HG03469 (cell line): ENCODE results near the gene C19orf25.

Experiments used
- ATAC-seq: cut with Tn5 transposase; IDR thresholded peaks from one replicate; pipeline ENCODE4 v1.9.1; 2021; ENCODE audit warnings: mild to moderate bottlenecking, moderate library complexity, moderate number of reproducible peaks; ENCODE audit not compliant: unreplicated experiment

The C19orf25 gene

DNA sequence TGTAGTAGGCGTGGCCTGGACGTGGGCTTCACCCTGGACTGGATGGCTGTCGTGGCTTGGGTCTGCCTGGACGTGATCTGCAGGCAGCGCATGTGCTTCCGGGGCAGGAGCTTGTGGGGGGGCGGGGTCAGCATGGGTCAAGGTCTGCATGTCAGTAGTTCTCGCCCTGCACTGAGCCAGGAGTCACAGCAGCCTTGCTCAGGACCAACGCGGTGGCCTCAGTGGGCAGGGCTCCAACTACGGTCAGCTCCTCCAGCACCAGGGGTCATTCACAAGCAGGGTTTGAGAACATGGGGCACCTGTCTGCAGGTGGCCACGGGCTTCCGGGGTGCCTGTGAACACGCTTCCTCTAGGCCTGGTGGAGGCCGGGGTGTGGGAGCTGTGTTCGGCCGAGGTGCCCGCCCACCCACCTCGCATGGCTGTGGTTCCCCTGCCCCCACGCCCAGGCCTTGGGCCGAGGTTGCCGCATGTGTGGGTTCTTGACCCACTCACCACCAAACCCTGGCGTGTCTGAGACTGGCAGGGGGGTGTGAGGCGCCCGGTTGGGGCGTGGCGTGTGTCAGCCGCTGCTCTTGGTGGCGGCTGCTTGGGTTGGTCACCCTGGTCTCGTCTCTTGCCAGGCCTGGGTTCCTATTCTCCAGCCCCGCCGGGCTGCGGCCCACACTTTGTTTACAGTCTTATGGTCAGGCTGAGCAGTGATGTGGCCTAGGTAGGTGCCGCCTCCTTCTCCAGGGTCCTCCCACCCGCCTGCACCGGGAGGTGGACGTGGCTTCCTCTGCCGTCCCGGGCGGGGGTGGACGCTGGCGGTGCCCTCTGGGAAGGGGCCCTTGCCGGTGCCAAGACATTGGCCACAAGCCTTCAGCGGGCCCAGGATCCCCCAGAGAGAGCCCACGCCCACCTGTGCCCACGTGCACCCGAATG is 45.6 kb downstream of the C19orf25 start:
- no peak for ATAC-seq

DNA sequence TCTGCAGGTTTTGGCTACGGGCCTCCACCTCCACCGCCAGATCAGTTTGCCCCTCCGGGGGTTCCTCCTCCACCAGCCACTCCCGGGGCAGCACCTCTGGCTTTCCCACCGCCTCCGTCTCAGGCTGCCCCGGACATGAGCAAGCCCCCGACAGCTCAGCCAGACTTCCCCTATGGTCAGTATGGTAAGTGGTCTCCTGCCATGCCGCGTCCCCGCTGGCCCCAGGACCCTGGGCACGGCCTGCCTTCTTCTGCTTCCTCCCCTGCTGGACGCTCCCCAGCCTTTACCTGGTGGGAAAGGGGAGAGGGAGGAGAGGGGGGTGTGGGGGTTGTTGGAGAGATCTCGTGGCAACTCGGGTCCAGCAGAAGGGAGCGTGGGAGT is 46.5 kb downstream of the C19orf25 start:
- no peak for ATAC-seq

DNA sequence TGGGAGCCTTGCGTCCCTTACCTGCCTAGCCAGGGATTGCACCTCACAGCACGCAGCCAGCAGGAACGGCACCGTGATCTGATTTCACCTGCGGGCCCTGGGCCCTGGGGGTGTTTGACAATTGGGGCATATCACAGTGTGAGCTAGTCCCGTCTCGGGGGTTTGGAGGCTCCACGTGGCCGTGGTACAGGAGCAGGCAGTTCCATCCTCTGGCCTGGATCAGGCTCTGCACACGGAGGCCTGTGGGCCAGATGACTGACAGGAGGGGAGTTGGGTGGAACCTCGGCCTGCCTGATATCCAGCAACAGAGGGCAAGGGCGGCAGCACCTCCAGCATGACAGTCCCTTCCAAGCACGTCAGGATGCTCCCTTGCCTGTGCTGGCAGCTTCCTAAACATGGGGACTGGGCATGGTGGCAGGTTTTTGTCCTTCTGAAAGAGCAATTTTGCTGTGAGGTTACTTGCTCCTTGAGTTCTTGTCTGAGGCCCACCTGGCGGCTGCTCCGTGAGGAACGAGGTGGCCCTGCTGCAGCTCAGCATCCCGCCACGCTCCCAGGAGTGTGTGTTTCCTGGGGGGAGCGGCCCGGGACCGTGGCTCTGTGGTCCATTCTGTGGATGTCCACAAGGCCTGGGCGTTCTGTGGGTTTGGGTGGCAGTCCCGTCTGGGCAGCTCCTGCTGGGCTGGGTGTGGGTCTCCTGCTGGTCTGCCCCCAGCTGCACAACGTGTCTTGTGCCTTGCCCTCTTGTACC is 47.1 kb downstream of the C19orf25 start:
- no peak for ATAC-seq

DNA sequence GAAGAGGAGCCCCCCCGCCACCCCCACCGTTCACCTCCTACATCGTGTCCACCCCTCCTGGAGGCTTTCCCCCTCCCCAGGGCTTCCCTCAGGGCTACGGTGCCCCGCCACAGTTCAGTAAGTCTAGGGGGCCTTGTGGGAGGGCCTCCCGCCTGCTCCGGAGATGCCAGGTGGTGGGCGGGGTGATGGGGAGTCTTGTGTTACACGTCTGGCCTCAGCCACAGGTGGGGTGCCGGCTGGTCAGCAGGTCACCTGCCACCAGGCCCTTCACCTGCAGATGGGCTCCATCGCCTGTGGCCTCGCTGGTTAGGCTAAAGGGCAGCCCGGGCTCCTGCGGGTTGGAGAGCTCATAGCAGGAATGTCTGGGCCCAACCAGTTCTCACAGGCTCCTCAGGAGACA is 48.8 kb downstream of the C19orf25 start:
- ATAC-seq, result no peak

DNA sequence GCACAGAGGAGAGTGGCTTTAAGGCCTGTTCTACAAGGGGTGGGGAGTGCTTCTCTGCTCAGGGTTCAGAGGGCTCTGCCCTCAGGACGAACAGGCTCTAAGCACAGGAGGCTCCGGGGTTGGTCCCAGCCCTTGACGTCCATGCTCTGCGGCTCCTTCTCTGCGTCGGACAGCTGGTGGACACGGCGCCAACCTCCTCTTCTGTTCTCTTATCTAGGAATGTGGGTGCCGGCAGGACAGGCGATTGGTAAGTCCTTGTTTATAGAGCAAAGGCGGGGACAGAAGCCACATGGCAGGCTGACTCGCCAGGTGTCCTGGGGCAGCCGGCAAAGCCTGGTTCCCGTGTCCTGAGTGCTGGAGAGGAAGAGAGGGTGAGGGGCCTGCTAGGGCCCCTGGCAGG is 49.3 kb downstream of the C19orf25 start:
- no peak for ATAC-seq

DNA sequence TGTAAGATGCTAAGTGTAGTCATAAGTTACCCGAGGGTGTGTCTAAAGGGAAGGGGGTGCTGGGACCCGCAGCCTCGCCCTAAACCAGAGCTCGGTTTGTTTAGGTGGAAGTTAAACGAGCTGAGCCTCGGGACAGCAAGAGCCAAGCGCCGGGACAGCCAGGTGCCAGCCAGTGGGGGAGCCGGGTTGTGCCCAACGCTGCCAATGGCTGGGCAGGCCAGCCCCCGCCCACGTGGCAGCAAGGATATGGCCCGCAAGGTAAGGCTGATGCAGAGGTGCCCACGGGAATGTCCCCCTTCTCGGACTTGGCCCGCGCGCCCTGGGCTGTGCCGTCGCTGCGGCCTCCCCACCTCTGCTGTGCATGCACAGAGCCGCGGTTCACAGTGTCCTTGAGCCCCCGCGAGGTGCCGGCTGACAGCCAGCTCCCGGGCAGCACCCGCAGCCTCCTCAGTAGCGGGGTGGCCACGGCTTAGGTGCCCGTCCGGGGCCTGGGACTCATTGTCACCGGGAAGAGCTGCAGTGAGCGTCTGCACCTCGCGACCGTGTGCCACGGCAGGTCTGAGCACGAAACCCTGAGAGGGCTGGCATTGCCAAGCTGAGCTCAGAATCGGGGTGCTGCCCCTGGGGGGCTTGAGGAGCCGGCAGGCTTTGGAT is 50.1 kb downstream of the C19orf25 start:
- ATAC-seq, result no peak

DNA sequence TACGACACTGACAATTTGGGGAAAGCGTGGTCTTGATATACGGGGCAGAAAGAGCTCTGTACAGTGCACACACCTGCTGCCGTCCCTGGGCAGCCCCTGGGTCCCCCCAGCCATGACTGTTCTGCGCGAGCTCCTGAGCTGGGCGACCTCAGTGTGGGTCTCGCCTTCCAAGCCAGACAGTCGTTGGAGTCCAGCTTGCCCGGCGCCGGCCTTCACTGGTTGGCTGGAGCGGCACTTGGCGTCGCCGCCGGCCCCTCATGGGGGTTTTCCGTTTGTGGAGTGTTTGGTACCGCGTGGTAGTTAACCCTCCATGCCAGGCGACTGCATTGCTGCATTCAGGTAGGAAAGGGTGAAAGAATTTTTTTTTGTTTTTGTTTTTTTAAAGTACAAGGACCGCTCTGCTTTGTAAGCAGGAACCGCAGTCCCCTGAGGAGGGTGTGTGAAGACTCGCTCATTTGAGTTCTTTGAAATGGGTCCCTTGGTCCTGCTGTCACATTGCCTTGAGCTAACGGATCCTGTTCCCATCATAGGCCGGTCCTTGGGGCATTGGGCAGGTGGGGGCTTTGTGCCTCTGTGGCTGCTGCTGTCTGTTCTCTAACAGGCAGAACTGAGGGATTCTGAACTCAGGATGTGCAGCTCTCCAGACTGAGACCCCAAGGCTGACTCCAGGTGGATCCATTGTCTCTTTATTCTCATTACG is 51.6 kb downstream of the C19orf25 start:
- no peak for ATAC-seq

DNA sequence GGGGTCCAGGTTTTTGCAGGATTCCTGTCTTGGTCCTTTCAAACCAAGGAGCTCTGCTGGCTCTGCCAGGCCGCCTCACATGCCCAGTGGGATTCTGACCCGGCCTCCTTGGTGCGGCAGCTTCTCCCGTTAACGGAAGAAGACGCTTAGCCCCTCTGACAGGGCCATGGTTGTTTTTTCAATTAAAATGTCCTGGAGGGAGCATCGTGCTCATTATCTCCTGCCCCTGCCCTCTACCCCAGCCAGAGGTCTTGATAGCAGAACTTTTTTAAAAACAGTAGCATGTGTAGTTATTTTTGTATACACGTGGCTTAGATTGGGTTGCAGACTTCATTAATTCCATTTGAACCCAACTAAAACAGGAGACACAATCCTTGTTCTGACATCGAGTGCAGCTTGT is 52.3 kb downstream of the C19orf25 start:
- no peak for ATAC-seq

DNA sequence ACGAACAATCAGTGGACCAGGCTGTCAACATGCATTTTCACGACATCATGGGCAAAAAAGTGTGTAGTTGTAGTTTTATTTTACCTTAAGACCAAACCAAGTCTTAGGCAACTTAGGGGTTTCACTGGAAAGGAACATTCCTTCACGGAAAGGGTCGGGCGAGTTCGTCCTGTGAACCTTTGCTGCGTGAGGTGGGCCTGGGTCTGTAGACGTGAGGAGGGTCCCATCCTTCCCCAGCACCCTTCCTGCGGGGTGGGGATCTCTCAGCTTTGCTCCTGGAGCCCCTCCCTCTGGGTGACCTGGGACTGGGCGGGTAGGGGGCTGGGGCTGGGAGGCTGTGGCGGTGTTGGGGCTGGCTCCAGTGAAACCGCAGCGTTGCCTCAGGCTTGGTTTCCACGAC is 53.1 kb downstream of the C19orf25 start:
- no peak for ATAC-seq

DNA sequence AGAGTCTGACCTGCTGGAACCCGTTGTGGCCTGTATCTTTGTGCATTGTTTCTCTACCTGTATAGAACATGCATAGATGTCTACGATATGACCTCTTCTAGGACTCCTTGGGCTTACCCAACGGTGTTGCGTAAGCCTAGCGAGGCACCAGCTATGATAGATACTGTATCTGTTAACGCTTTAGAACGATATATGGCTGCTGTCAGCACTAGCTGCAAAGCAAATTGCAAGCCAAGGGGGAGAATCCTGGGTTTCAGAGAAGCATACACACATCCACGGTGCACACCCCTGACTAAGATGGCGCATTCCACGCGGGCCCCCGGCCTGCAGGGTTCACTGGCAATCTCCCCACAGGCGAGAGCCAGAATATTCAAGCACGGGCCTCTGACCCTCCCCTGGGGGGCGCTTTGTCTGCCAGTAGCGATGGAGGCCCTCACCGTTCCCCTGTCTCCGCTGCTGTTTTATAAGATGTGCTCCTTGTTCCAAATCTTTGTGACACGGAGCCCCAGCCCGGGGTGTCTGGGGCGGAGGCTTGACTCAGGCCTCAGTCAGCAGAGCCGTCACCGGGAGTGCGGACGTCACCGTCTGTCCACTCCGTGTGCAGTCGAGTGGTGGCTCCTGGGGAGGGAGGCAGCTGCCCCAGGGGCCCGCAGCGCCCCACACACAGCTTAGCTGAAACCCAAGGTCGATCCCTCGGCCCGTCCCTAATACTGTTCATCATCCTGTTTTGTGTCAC is 53.7 kb downstream of the C19orf25 start:
- no peak for ATAC-seq

DNA sequence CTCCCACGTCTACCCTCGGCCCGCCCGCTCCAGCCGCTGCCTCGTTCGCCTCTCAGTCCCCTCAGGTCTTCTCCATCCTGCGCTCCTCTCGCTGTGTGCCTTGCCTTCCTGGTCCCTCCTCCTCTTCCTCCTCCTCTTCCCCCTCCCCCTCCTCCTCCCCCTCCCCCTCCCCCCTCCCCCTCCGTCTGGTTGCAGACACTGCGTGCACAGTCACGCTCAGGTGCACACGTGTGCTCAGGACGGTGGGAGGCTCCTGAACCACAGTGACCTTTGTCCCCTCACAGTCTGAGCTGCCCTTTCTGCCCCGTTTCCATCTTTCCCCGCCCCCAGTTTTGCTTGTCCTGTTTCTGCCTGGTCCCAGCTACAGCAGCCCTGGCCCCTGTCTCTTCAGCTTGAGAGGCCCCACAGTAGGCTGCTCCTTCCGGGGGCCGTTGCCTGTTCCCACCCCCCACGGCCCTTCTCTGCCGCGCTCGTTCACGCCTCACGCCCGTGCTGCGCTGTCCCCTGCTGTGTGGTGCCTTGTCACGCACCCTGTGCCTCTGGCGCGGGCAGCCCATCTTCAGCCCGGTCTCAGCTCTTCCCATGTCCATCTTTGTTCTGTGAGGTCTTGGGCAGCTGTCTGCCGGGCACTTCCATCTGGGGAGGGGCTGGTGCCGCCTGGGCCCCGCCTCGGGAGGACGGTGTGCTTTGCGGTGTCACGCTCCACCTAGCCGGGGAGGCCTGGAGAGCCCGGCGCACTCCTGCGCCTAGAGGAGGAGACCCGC is 54.6 kb downstream of the C19orf25 start:
- no peak for ATAC-seq

DNA sequence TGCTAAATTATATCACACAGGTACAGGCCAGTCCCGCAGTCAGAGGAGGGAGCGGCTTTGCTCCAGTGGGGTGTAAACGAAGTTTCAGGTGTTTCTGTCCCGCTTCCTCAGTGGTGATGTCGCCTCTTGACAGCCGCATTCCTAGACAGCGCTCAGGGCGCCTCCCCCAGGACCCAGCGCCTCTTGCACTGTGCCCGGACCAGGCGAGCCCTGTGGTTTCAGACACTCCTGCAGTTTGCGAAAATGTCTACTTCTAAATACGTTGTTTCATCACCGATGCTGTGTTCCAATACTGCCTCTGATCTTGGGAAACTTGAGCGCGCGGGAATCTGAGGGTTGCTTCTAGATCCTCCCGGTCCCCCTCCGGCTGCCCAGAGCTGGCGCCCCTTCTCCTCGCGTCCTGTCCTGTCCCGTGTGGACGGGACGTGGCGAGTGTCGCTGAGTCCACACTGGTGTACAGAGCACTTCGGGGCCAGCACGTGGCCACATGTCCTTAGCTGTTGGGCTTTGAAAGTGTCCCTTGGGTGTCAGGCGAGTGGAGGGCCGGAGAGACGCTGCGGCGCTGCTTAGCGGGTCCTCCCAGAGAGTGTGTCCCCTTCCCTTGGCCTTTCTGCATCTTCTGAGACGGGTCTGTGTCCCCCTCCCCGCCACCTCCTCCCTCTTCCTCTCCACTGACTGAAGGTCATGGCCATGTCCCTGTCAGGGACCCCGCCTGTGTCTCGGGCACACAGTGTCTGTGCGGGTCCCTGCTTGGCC is 55.4 kb downstream of the C19orf25 start:
- ATAC-seq, result no peak
